ENCODE measurements around the gene PIGBOS1. TPM values are rescaled to one million over a fixed set of nuclear protein-coding genes. Genes with fewer than 3 reads are reported as not detected.

PIGBOS1 gene
- total and polyA plus RNA-seq, 9 of the 15 experiments (the other 6 are each of a cell fraction or from before 2014, with no cell fraction given), result 25.2 to 76.2 (median 46.0) TPM

GRCh38 chr15:55277116-55277564 lies 41.8 kb downstream of the PIGBOS1 start:
- TF ChIP-seq CCNT2 (IDR thresholded peaks at IDR 0.05; ENCODE audit: borderline replicate concordance, extremely low read depth, insufficient read length, low read depth, low read length) (no peak), ZNF217 (CRISPR knock-in tag; IDR thresholded peaks at IDR 0.05) (no peak), ZNF589 (CRISPR knock-in tag; IDR thresholded peaks at IDR 0.05; ENCODE audit: low read depth) (peak; percentile 30; the same call in 1 of the 2 replicates), ZNF184 (CRISPR knock-in tag; IDR thresholded peaks at IDR 0.05) (no peak), ZNF175 (CRISPR knock-in tag; IDR thresholded peaks at IDR 0.05; ENCODE audit: low read depth) (0 out of 2 replicates have a peak, but pooled peaks have one; percentile 22), ZNF408 (CRISPR knock-in tag; IDR thresholded peaks at IDR 0.05; ENCODE audit: low read depth) (no peak), FOSL1 (tag; conservative IDR thresholded peaks at IDR 0.05) (0 out of 2 replicates have a peak, but pooled peaks have one; percentile 29), POLR2A (conservative IDR thresholded peaks at IDR 0.05) (no peak), CTCF (IDR thresholded peaks at IDR 0.05 in 2 of 3, conservative IDR thresholded peaks at IDR 0.05 in 1 of 3; ENCODE audit: insufficient read depth in 2 of 3, low read depth in 1 of 3, low read length in 3 of 3) (no peak), ZNF778 (CRISPR knock-in tag; IDR thresholded peaks at IDR 0.05) (no peak)
- no peak for DNase-seq (ENCODE audit: extremely low read depth in 1 of 4, low spot score in 3 of 4)
- Histone ChIP-seq H3K9me1 (ENCODE audit: control insufficient read depth, insufficient read depth, low read length) (peaks cover 4% of the 10 kb centered on the region), H4K20me1 (replicated peaks; ENCODE audit: control insufficient read depth, insufficient read depth, low read length) (no peaks in the 10 kb centered on the region), H3K9me3 (replicated peaks; ENCODE audit: control insufficient read depth, insufficient read depth, low read depth, low read length) (no peaks in the 10 kb centered on the region), H3K79me2 (ENCODE audit: control insufficient read depth, insufficient read depth, low read length) (peaks cover 88% of the 10 kb centered on the region), H3K9ac (ENCODE audit: insufficient read depth in 1 of 2, low read depth in 2 of 2, low read length in 2 of 2) (peak overlapping the region in 1 of 2 experiments; percentile 40; a peak in 2 of 4 replicates), H3K4me3 (no peak overlapping the region), H3K4me2 (ENCODE audit: insufficient read depth, low read length) (0 out of 2 replicates have a peak overlapping the region, but pooled peaks have one; percentile 23), H3K36me3 (ENCODE audit: control insufficient read depth, insufficient read depth, low read length) (peaks cover 26% of the 10 kb centered on the region), H3K27ac (ENCODE audit: extremely low read depth, low read depth, low read length) (peak overlapping the region; percentile 74), H3K4me1 (replicated peaks in 1 of 2; ENCODE audit: control insufficient read depth in 2 of 2, insufficient read depth in 2 of 2, low read length in 2 of 2) (peaks cover 21 to 45% of the 10 kb centered on the region in 2 experiments), H2AFZ (ENCODE audit: low read depth, low read length) (peak overlapping the region; percentile 19; the same call in 1 of the 2 replicates), H3K27me3 (ENCODE audit: control insufficient read depth in 2 of 2, insufficient read depth in 2 of 2, low read length in 2 of 2) (no peaks in the 10 kb centered on the region)
- ATAC-seq, result no peak
- CTCF ChIA-PET (ENCODE audit: low intra/inter-chr PET ratio), result no interaction called here
- in situ Hi-C loops (cut with MboI) (no loop called here), intact Hi-C loops (cut with micrococcal nuclease) (no loop called here)
- BruUV-seq (replicated peaks), result no TSS peak
- WGBS (ENCODE audit: insufficient coverage, low coverage, missing lambda C conversion rate), result 39% methylated on average over 7 of the region's 7 CpGs
- no peak for FAIRE-seq
- POLR2A ChIA-PET, result interaction anchor here (0.6 to 3.4 kb wide), 3 partner anchors 7 to 24 kb away, joined by 3 to 14 read pairs (median 7); no protein-coding TSS in a partner anchor
